Stimulated activated CD8-positive, alpha-beta memory T cell treated with anti-CD3 and anti-CD28 coated beads, Interleukin-7, amount 100 ng/mL, for 1 hour (primary cell): ENCODE results near the gene SRRD.

Source experiments
- DNase-seq, 2 donors: peaks; one replicate each; pipeline ENCODE4 v3.0.0-alpha.2; 2020; ENCODE audit warnings: low read depth in 2 of 2

SRRD gene

DNA sequence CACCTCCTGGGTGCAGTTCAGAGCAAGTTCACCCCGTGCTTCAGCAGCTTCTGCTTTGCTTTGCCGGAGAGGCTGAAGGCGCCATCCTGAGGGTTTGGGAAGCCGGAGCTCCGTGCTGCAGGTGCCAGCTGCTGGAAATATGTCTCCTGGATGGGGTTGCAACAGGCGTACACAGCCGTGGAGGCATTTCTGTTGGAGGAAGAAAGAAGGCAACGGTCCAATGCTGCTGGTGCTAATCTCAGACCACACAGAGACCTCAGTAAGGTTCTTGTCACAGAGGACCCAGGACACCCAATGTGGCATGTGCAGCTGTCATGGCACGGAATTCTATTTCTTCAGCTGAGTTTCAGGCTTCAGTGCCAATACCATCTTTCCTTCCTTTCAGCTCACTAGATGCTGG lies 30.5 kb upstream of the SRRD start:
- no peak for DNase-seq

- DNase-seq: no peak
Observed at GRCh38 chr22:26453812-26454500, 29.7 kb upstream of the SRRD start.

GRCh38 chr22:26457661-26458272 lies 25.9 kb upstream of the SRRD start:
- DNase-seq: no peak

DNA sequence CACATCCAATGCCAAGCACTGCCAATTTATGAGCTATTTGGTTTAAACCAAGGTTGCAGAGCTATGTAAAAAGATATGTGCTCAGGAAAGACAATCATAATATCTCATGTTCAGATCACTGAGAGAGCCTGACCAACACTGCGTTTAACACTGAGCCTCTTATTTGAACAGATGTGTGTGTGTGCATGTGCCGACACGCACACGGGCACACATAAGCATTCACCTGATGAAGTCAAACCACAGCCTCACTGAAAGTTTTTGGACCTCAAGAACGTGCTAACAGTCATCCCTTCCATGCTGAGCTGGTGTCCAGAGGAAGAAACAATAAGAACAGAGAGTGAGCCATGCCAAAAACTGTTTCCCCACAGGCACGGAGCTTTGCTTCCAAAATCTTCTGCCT lies 23.5 kb upstream of the SRRD start:
- DNase-seq: no peak

GRCh38 chr22:26461188-26461810 lies 22.4 kb upstream of the SRRD start:
- peak in 1 of 2 donors; percentile 14 for DNase-seq

GRCh38 chr22:26462051-26462450 lies 21.6 kb upstream of the SRRD start:
- DNase-seq: no peak

DNA sequence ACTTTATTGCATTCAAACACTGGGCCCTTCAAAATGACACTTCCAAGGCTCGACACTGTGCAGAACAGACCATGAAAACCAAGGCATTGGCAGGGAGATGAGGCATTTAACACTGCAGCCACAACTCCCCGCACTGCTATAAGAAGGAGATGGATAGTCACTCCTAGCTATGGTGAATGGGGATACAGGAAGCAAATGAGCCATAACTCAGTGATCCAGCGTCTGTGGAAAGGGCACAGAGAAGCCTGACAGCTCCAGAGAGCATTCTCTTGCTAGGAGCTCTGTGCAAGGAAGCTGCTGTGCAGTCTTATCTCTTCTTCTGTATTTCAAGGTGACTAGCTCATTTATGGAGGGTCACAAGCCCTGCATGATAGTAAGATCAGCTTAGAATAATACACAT lies 21.0 kb upstream of the SRRD start:
- no peak for DNase-seq

- no peak for DNase-seq
Observed at GRCh38 chr22:26463101-26463661, 20.5 kb upstream of the SRRD start.

GRCh38 chr22:26463688-26464087 lies 20.0 kb upstream of the SRRD start:
- no peak for DNase-seq

DNA sequence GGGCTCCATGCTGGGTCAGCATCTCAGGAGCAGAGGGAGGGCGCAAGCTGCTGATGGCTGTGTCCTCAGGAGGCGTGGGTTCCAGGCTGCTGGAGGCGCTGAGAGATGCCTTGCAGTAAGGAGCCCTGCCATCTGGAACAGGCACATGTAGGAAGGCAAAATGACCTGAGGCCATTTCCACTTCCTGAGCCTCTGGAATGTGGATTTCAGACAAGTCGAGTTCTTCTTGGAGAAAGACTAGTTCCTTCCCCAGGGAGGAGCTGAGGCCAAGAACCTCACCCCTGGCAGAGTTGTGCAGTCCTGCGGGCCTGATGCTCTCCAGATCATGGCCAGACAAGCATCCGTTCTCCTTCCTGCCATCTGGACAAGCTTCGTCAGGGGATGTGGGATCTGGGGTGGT lies 19.4 kb upstream of the SRRD start:
- no peak for DNase-seq

GRCh38 chr22:26466196-26466595 lies 17.5 kb upstream of the SRRD start:
- DNase-seq: no peak

GRCh38 chr22:26470807-26471206 lies 12.9 kb upstream of the SRRD start:
- no peak for DNase-seq

- no peak for DNase-seq
Observed at GRCh38 chr22:26471522-26471921, 12.2 kb upstream of the SRRD start.

GRCh38 chr22:26474682-26475081 lies 9.0 kb upstream of the SRRD start:
- DNase-seq: no peak

GRCh38 chr22:26476705-26477340 lies 6.9 kb upstream of the SRRD start:
- no peak for DNase-seq

DNA sequence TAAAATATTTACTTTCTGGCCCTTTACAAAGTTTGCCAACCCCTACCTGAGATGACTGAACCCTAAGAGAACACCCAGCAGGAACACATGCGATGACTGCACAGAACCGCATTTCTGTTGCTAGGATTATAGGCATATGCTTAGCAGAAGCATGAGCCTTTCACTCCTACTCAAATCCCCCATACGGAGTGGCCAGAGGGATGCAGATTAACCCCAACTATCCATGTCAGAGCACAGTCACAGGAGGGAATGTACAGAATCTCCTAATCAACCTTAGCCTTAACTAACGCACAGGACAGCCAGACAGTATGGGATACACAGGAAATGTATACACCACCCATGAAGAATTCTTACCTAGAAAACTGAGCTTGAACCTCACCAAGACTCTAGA lies 6.3 kb upstream of the SRRD start:
- DNase-seq: no peak

DNA sequence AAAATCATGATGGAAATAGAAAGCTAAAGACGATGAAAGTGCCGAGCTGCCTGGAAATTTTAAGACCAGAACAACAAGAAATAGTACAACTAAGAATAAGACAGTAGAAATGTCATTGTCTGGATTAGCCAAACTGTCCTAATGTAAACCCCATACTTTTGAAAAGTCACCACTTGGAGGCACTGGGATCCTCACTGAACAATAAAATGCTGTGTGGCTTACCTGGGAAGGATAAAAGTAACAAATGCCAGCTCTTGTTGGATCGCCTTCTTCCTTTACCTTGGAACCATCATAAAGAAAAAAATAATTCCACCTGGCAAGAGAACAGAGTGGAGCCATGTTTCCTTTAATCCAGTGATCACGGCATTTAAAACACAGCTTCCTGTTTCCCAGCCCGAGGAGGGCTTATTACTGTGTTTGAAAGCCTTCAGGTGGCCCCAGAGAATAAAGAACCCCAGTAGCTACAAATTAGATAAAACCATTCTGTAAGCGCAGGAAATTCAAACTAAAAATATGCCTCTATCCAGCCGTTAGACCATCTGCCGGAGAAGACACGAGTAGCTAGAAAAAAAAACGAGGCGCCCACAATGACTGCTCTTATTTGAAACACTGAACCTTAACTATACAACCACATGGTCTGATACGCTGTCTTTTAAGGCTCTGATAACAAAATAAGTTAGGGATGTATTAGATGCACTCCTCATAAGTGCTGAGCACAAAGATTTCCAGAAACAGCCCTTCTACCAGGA lies 4.5 kb upstream of the SRRD start:
- DNase-seq: no peak

DNA sequence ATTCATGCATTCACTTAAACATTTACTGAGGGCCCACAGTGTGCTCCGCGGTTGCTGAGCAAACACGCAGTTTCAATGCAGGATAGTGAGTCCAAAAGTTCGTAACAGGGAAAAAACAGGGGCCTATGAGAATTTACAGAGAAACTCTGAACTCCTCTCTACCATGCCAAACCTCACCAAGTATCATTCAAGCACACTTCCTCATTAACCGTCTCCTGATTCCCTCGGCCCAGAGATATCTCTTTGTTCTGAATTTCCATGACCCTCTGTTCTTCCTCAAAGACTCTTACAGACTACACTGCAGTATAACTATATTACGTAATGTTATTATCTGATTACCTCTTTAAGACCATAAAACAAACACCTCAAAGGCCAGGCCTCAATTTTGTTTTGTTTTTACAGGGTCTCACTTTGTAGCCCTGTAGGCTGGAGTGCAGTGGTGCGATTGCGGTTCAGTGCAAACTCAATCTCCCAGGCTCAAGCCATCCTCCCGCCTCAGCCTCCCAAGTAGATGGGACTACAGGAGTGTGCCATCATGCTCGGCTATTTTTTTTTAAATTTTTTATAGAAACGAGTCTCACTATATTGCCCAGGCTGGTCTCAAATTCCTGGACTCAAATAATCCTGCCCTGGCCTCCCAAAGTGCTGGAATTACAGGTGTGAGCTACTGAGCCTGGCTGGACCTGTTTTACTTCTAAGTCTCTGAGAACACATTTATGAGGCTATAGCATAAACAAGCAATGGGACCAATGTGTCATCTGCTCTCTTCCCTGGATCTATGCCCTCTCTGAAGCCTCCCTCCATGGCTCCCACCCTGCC lies 3.7 kb upstream of the SRRD start:
- DNase-seq: no peak

DNA sequence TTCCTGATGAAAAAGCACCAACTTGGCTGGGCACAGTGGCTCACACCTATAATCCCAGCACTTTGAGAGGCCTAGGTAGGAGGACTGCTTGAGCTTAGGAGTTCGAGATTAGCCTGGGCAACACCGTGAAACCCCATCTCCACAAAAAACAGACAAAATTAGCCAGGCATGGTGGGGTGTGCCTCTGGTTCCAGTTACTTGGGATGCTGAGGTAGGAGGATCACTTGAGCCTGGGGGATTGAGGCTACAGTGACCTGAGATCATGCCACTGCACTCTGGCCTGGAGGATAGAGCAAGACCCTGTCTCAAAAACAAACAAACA lies 3.1 kb upstream of the SRRD start:
- DNase-seq: no peak

GRCh38 chr22:26481112-26481693 lies 2.5 kb upstream of the SRRD start:
- no peak for DNase-seq

DNA sequence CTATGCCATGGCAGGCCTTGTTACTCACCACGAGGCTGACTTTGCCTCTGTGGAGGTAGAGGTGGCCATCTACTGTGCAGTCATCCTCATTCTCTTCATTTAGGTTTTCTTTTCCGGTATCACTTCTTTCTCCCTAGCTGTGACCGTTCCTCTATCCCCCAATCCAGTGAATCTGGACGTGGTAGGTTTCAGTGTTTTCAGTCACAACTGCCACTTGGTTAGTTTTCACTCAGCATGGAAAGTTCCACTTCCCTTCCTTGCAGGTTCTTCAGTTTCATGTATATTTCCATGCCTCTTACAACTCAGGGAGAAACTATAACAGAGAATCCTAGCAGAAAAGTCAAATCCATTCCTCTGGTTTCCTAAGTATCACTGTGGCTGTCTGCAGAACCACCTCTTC lies 2.0 kb upstream of the SRRD start:
- DNase-seq: no peak
